SKM-1 treated with dmso at 0.1 percent for 144 hours (cell line): ENCODE data around the gene CDC42EP3.

ENCODE experiments used
- DNase-seq: peaks from one replicate; lab custom pipeline; 2025; ENCODE audit not compliant: unreplicated experiment; lab: John Stamatoyannopoulos, UW

The CDC42EP3 gene

GRCh38 chr2:37656512-37657423 lies 14.7 kb downstream of the CDC42EP3 start:
- DNase-seq, result no peak

GRCh38 chr2:37654932-37655841 lies 16.3 kb downstream of the CDC42EP3 start:
- no peak for DNase-seq

DNA sequence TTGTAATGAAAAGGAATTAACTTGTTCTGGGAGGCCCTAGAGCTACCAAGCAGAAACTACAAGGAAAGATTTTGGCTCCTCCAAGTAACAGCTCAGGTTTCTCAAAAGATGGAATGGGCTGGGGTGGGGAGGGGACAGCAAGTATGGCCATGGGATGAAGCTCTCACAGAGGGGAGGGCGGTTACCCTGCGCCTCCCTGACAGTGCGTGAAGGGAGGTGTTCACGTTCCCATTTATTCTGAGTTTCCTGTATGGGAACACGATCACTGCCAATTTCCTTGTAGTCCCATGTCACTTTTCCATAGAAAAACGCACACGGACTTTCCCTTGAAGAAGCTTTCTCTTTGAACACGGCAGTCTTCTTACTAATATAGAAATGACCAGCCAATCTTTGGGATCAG lies 17.0 kb downstream of the CDC42EP3 start:
- DNase-seq, result no peak

DNA sequence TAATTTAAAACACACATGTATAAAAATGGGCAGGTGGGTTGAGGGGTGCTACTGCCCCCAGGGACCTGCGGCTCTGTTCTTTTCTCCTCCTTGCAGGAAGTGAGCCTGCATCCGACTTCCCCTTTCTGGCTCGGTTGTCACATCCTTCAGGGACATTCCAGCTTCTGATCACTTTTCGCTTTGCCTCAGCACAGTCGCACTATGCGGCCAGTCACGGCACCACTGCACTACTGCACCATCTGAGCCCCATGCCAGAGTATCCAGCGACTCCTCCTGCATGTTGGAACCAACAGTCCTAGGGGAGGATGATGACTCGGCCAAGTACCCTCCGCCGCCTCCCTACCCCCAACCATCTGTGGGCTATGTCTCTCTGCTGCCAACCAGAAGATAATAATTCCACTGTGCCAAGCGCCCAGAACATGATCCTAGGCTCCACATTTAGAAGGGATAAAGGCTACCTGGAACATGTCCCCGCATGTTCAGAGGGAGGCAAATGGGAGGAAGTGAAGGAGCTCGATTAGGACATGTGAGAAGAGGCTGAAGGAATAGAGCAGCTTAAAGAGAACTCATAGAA lies 17.6 kb downstream of the CDC42EP3 start:
- no peak for DNase-seq

GRCh38 chr2:37653093-37653492 lies 18.3 kb downstream of the CDC42EP3 start:
- no peak for DNase-seq

- no peak for DNase-seq
These were observed 19.2 kb downstream of the CDC42EP3 start for GRCh38 chr2:37652199-37652640.

- DNase-seq, result no peak
These were observed 20.8 kb downstream of the CDC42EP3 start for GRCh38 chr2:37650548-37651093.

GRCh38 chr2:37649518-37649917 lies 21.9 kb downstream of the CDC42EP3 start:
- DNase-seq, result no peak

DNA sequence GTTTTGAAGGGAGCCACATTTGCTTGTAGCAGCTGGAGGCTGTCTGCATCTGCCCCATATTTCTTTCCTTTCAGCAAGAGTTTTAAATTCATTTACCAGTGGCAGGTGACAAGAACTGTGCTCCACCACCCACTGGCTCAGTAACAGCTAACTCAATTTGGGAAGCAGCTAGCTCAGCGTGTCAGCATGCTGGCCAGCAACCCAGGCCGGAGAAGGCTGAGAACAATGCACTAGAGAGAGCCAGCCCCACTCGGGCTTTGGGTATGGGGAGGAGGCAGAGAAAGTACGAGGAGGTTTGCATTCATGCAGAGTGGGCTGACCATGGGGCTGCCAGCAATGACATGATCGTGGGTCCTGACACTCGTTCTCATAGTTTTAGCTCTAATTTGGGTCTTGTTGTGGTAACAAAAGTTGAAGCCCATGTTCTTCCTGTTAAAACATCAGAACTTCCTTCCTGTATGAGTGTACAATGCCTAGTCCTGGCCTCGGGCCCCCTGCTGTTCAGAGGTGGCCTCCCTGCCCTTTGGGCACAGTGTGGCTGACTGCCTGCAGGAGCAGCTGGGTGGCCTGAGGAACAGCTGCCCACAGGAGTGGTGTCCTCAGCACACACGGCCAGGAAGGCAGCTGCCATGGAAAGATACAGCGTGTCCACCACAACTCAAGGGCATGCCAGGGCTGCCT lies 23.0 kb downstream of the CDC42EP3 start:
- peak; percentile 45 for DNase-seq

DNA sequence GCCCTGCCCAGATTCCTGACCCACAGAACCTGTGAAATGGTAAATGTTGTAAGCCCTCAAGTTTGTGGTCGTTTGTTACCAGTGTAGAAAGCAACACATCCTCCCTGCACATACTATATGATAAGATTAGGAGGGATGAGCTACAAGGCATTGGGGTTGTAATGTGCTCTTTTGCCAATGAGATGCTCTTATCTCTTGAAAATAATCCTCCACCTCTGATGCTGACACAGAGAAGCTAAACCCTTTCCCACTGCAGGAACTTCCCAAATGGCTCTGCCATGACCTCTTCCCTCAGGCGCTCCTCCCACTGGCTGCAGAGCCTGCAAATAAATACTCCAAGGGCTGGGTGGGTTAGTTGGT lies 23.5 kb downstream of the CDC42EP3 start:
- DNase-seq, result no peak

DNA sequence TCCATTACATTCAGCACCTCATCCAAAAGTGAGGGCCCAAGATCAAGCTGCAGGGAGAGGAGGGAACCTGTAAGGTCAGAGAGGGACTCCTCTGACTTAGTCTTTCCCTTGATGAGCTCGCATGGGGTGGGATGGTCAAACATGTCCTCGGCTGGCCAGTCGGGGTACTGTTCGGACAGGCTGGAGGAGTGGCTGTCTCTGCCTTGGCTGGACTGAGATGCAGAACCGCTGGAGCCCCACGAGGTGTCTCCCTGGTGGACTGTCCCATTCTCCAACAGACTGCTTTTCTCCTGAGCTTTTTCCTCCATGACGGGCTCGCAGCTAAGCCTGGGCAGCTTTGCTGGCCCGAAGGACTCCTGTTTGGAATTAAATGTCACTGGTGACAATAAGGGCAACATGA lies 25.6 kb downstream of the CDC42EP3 start:
- DNase-seq, result no peak

GRCh38 chr2:37645362-37645761 lies 26.1 kb downstream of the CDC42EP3 start:
- DNase-seq, result no peak

DNA sequence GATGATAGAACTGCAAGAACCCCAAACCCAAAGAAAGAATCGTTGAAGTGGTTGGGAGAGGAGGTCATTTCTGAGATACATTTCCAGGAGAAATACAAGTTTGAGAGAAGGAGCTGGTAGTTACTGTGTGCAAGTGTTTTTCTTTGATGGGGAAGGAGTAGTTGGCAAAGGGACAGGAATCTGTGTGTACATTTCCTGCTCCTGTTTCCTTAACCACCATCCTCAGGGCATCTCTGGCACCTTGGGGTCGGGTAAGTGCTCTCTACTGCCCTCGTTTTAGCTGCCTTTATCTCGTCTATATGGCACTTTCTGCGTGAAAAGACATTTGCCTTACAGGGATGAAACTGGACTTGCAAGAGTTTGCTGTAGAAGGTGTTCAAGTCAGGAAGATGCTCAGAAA lies 27.3 kb downstream of the CDC42EP3 start:
- no peak for DNase-seq

DNA sequence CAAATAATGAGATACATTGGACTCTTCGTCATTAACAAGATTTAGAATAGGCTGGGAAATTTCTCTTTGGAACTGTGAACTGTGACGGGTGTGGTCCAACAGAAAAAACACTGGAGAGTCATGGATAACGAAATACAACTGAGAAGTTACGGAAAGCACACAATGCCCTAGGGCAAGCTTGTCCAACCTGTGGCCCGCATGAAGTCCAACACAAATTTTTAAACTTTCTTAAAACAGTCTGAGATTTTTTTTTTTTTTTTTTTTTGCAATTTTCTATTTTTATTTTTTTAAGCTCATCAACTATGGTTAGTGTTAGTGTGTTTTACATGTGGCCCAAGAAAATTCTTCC lies 27.7 kb downstream of the CDC42EP3 start:
- no peak for DNase-seq

- no peak for DNase-seq
These were observed 28.3 kb downstream of the CDC42EP3 start for GRCh38 chr2:37642907-37643729.

DNA sequence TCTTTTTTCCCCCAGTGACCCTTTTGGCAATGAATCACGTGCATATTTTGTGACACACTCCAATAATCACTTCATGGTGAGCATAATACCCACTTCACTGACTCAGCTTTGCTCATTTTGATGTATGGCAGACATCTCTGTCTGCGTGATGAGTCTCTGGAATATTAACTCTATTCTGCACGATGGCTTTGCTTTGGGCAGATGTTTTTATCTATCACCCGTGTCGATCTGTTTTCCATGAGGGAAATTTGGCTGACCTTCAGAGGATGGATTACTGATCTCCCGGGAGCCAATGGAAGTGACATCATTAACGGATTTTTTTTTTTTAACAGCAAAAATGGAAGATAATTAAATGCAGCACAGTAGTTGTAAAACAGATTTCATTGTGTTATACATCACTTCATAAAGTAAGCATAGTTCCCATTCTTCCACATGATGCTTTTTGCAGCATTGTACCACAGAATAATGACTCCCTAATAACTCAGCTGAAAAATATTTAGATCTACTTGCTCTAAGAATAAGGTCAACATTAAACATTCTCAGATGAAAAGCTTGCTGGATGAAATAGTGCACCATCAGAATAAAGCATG lies 29.8 kb downstream of the CDC42EP3 start:
- no peak for DNase-seq

DNA sequence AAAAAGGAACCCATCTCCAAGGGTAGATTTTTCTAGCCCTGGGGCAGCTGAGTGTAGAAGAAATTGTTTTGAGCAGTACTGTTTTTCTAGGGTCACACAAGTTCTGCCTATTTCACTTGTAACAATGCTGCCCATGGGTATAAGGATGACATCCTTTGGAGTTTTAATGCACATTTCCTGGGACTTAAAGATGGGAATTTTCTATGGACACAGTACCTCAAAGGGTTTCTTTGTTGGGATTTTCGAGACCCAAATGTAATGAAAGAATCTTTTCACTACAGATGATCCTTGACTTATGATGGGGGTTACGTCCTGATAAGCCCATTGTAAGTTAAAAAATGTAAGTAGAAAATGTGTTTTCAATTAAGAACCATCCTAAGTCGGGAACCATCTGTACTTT lies 31.8 kb downstream of the CDC42EP3 start:
- DNase-seq, result no peak

- DNase-seq, result no peak
These were observed 32.5 kb downstream of the CDC42EP3 start for GRCh38 chr2:37638973-37639372.

DNA sequence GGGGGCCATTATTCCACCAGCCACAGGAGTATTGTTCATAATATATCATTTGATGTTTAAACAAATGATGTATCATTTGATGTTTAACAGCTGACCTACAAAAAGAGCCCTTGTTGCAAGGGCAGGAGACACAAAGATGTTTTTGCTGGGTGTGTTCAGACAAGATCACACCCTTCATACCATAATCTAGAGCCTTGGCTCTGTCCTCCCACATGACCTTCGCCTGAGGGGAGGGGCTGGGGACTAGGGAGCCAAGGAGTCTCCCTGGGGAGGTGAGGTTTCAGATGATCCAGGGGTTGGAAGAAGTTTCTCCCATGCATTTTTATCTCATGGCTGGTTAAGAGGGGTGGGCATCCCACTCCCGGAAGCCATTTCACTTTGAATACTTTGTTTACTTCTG lies 33.5 kb downstream of the CDC42EP3 start:
- DNase-seq, result no peak
